C1 segment of cervical spinal cord (tissue), 14 donors: ENCODE data around the gene DPP9.
"Not testable (repeated sequence)": the region's sequence is repeated elsewhere in the genome, so short reads cannot be mapped to it uniquely, and the experiment has no call there.

Experiments
- DNase-seq, 14 donors: peaks; one replicate each; lab custom pipeline; 2025; lab: John Stamatoyannopoulos, UW

Gene DPP9

DNA sequence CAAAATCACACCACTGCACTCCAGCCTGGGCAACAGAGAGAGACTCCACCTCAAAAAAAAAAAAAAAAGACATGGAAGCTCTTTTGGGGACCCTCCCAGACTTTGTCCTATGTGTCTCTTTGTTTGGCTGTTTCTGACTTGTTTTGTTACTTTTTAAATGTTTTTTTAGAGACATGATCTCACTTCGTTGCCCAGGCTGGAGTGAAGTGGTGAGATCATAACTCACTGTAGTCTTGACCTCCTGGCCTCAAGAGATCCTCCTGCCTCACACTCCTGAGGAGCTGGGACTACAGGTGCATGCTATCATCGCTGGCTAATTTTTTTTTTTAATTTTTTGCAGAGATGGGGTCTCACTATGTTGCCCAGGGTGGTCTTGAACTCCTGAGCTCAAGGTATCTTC lies 16.4 kb upstream of the DPP9 start:
- DNase-seq = no peak

DNA sequence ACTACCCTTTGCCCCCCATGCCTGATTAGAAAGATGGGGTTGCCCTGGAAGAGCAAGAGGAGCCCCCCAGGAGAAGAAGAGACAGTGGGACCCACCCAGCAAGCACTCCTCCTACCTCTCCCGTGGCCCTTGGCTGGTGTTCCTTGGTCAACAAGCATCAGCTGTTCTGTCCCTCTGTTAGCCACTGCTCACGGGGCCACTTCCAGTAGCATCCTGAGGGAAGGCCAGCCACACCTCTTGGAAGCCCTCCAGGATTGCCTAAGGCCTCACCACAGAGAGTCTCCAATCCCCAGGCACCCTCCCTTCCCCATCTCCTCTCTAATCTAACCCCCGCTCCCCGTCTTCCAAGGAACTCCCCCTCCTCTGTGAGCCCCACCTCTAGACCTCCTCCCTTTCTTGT lies 15.1 kb upstream of the DPP9 start:
- DNase-seq = no peak

DNA sequence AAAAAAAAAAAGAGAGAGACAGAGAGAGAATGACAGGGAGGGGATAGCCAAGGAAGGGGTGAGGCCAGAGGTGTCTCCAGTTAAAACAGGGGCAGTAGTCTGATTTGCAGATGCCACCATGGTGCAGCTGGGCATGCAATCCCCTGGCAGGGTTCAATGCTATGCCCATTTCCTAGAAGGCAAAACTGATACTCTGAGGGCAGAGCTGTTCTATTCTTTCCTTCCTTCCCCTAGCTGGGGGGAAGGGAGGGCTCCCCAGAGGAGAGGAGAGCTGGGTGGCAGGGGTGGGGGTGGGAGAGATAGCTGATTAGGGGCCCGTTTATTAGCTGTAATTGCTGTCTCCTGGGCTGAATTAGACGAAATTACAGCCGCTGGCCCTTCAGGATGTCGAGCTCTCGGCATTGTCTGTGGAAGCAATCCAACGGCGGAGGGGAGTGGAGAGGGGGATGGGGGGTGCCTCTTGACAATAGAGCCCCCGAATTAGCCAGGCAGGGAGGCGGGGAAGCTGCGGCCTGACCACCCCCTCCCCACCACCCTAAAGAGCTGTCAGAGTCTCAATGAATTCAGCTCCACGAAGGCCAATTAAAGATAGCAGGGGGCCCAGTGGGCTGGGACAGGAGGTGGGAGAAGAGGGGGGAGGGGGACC lies 14.4 kb upstream of the DPP9 start:
- no peak for DNase-seq

GRCh38 chr19:4733755-4734345 lies 10.2 kb upstream of the DPP9 start:
- DNase-seq = no peak

- peak in 6 of 14 donors; percentile 5 to 69 (median 18) for DNase-seq
Measured at GRCh38 chr19:4732680-4733114, 9.1 kb upstream of the DPP9 start.

- DNase-seq = no peak
Measured at GRCh38 chr19:4730740-4731171, 7.1 kb upstream of the DPP9 start.

DNA sequence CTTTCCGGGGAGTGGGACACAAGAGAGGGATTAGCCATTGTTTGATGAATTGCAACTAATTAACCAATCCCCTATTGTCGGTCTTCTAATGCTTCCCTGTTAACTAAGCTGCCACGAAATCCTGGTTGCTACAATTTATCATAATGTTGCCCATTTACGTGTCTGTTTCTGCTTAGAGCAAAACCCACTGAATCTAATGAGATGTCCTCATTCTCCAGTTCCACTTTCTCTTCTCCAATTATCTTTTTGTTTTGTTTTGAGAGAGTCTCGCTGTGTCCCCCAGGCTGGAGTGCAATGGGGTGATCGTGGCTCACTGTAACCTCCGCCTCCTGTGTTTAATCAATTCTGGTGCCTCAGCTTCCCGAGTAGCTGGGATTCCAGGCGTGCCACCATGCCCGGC lies 5.2 kb upstream of the DPP9 start:
- no peak for DNase-seq

DNA sequence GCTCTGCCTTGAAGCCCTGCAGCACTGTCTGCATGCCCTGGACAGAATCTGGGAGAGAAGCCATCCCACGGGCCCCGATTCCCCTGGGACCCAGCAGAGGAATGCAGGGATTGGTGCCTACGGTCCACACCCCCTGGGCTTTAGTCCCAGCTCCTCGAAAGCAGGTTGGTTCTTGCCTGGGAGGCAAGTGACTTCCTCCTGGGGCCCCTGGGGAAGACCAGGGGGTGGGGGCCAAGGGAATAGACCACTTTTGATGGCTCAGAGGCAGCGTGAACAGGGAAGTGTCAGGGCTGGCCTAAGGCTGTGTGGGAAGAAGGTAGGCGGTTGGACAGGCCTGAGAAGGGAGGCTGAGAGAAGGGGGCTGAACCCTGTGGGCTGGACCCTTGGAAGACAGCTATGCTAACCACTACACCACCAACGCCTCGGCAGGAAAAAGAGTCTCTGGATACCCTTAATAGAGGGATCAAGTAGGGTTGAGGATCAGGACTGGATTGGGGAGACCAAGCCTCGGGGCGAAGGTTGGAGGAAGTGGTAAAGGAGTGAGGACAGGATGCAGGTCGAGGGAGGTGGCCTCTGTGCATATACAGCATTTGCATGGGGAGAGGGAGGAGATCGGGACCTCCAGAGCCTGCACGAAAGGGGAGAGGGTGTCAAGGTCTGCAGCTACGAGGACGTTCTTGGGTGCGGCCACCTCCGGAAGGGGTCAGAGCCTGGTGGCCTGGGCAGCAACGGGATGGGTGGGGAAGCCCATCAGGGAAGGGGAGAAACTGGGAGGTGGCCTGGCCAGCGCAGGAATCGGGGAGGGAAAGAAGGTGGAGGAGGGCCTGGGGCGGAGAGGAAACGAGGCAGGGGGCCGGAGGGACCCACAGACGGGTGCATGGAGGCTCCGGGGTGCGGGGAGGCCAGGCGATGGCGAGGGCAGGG lies 709 bp downstream of the DPP9 start:
- peak in 7 of 14 donors; percentile 15 to 74 (median 33) for DNase-seq

- no peak for DNase-seq
Measured at GRCh38 chr19:4721196-4721595, 2.4 kb downstream of the DPP9 start.

DNA sequence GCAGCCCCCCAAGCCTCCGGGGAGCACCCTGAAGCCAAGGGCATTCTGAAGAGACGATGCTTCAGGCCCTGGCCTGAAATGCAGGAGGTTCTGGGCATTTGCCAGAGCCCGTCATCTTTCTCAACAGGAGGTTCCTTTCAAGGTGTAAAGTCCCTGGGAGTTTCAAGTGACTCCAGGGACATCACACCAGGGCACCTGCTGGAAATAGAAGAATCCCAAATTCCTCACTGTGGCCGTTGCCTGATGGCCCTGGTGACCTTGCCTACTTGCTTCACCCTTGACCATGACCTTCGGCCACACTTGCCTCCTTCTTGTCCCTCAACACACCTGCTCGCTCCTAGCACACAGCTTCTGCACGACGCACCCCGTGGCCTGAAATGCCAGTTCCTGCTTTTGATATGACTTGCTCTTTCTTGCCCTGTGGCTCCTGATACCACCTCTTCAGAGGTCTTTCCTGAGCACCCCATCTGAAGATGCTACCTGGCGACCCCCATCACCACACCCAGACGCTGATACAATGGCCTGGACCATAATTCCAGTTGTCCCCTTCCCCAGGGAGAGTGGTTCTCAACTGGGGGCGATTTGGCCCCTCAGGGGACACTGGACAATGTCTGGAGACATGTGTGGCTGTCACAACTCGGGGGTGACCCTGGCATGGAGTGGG lies 3.5 kb downstream of the DPP9 start:
- DNase-seq = no peak

GRCh38 chr19:4719499-4719866 lies 4.2 kb downstream of the DPP9 start:
- DNase-seq = no peak

GRCh38 chr19:4717966-4718701 lies 5.5 kb downstream of the DPP9 start:
- DNase-seq = no peak

DNA sequence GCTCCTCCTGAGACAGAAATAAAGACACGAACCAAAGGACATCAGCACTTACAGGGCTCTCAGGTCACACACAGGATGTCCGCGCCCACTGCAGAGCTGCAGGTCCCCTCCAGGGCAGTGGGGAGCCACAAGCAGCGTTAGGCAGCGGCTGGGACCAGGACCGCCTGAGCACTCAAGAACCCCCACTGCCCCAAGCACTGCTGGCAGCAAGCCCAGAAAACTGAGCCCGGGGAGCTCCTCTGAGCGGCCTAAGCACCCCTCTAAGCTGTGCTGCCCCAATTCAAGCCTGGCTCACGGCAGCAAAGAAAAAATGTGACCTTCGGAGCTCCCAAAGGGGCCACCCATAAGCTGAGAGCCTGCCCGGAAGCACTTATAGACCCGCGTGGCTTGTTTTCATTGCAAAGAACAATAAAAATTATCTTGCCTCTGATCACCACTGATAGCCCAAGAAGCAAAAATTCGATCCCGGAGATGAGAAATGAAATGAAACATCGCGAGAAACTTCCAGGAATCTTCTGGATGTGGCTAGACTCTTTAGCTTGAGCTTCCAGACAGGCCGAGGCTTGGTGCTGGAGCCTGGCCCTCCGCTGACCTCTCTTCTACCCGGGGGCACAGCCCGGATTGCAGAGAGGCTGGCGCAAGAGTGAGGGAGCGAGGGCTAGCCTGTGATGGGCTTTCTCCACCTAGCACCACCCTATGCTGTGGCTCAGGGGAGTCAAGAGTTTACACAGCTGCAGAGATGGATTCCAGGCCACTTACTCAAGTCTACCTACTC lies 6.3 kb downstream of the DPP9 start:
- no peak for DNase-seq

GRCh38 chr19:4715529-4716221 lies 8.0 kb downstream of the DPP9 start:
- no peak for DNase-seq

DNA sequence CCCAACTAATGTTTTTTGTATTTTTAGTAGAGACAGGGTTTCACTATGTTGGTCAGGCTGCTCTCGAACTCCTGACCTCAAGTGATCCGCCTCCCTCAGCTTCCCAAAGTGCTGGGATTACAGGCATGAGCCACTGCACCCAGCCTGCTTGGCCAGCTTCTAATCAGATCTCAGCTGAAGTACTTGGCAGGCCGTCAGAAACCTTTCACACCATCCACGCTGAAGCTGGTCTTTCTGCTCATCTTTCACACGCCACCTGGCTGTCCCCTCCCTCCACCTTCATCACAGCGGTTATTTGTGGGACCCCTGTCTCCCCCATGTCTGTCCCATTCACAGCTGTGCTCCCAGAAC lies 8.5 kb downstream of the DPP9 start:
- not testable (repeated sequence) for DNase-seq

DNA sequence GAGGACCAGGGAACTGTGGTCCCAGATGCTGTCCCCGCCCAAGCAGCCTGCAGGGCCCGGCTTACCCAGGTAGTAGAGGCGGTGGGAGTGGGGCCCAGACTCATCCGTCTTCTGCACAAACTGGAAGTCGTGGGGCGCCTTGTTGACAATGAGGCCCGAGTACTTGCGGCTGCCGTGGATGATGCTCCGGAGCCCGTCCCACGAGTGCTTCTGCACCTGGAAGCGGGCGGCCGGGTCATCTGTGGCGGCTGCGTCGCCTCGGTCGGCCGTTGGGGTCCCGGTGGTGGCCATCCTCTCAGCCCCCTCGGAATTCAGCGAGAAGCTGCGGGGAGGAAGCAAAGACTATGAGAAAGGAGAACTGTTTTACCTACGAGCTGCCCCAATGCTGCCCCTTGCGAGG lies 9.6 kb downstream of the DPP9 start:
- DNase-seq = no peak

- peak in 1 of 14 donors; percentile 84 for DNase-seq
Measured at GRCh38 chr19:4713384-4713951, 10.2 kb downstream of the DPP9 start.

GRCh38 chr19:4712771-4713170 lies 10.9 kb downstream of the DPP9 start:
- no peak for DNase-seq

DNA sequence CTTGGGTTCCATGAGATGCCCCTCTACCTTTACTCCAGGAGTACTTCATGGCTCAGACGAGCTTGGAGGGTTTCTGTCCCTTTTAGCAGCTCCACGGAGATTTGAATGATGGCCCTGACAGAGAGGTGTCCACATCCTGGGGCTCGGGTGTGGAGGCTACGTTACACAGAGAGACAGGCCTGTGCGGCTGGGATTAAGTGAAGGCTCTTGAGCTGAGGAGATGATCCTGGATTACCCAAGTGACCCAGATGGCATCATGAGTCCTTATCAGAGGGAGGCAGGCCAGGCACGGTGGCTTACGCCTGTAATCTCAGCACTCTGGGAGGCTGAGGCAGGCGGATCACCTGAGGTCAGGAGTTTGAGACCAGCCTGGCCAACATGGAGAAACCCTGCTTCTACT lies 12.4 kb downstream of the DPP9 start:
- DNase-seq = no peak

DNA sequence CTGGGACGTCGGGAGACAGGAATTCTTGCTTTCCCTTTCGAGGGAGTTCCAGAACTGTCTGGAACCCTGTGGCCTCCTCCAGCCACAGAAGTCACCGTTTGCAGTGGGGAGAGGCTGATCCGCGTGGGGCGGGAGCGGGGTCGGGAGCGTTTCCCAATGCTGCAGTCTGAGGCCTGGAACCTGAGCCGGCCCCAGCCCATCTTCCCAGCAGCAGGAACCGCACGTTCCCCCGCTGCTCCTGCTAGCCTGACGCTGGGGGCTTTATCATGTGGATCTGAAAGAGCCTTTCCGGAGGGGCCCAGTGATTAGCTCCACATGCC lies 13.4 kb downstream of the DPP9 start:
- DNase-seq = no peak
